Measurements from ENCODE around the gene CWC27.
"Not testable (repeated sequence)": the region's sequence is repeated elsewhere in the genome, so short reads cannot be mapped to it uniquely, and the experiment has no call there.

The CWC27 gene

DNA sequence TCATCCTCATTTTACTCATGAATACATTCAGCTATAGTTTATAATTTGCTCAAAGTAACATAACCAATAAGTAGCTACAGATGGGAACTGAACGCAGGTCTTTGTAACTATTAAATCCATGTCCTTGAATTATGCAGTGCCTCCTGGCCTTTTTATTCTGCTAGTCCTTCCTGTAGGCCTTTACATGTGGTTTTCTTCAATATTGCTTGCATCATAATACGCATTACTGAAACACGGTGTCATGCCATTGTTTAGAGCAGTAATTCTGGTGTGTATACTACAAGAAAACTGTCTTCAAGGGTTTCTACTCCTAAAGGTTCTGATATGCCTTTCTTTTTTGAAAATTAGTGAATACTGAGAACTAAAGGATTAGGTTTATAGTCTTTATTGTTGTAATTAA lies 20.7 kb downstream of the CWC27 start:
- Histone ChIP-seq H3K27ac (ENCODE audit: low read depth, low read length) (no peak overlapping the region), H3K36me3 (ENCODE audit: insufficient read depth, low read length) (peaks cover 74% of the 10 kb centered on the region), H3K4me3 (ENCODE audit: low read length) (no peak overlapping the region), H3K27me3 (ENCODE audit: insufficient read depth, low read length) (no peaks in the 10 kb centered on the region), H3K9me3 (ENCODE audit: insufficient read depth, low read depth, low read length) (no peaks in the 10 kb centered on the region), H3K4me1 (ENCODE audit: insufficient read depth, low read length) (no peaks in the 10 kb centered on the region), H3K9ac (ENCODE audit: low read depth, low read length) (no peak overlapping the region)
- 99% methylated on average over 3 of the region's 3 CpGs for WGBS

DNA sequence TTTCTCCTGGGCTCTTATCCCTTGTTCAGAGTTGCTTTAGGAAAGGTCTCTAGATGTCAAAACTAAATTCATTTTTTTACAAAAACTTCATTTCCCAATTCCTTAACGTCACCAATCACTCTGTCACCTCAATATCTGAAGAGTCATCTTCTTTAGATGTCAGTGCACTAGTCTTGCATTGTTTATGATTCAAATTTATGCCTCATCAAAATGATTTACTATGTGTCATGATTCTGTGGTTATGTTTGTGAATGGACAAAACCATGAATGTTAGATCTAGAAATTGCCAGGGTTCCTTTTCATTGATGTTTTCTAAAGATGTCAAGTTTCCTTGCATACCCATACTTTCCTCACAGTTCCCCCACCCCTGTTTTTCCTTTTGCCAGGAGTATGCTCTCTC lies 21.5 kb downstream of the CWC27 start:
- H3K27me3 ChIP-seq (ENCODE audit: insufficient read depth, low read length), result no peaks in the 10 kb centered on the region
- WGBS, result 100% methylated on average over 1 of the region's 1 CpG
- no peaks in the 10 kb centered on the region for H3K9me3 ChIP-seq (ENCODE audit: insufficient read depth, low read depth, low read length)
- H3K9ac ChIP-seq (ENCODE audit: low read depth, low read length), result no peak overlapping the region
- no peak overlapping the region for H3K27ac ChIP-seq (ENCODE audit: low read depth, low read length)
- H3K4me1 ChIP-seq (ENCODE audit: insufficient read depth, low read length), result no peaks in the 10 kb centered on the region
- no peak overlapping the region for H3K4me3 ChIP-seq (ENCODE audit: low read length)
- peaks cover 73% of the 10 kb centered on the region for H3K36me3 ChIP-seq (ENCODE audit: insufficient read depth, low read length)

DNA sequence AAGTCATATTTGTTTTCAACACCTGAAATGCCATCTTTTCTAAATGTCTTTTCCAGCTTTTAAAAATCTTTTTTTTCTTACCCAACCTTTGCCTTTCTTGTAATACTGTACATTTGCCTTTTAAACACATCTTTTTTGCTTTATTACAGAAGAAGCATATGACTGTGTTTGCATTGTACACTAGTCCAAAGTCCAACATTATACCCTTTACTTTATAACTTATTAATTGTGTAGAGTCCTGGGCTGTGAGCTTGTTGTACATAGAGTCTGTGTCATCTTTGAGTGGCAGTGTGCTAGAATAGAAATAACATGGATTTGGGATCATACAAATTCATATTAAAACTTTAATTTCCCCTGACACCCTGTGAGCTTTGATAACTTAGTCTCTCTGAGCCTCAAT lies 23.7 kb downstream of the CWC27 start:
- H3K27ac ChIP-seq (ENCODE audit: low read depth, low read length), result no peak overlapping the region
- H3K4me3 ChIP-seq (ENCODE audit: low read length), result no peak overlapping the region
- no peaks in the 10 kb centered on the region for H3K9me3 ChIP-seq (ENCODE audit: insufficient read depth, low read depth, low read length)
- no peaks in the 10 kb centered on the region for H3K27me3 ChIP-seq (ENCODE audit: insufficient read depth, low read length)
- H3K36me3 ChIP-seq (ENCODE audit: insufficient read depth, low read length), result peaks cover 56% of the 10 kb centered on the region
- peaks cover 5% of the 10 kb centered on the region for H3K4me1 ChIP-seq (ENCODE audit: insufficient read depth, low read length)
- no peak overlapping the region for H3K9ac ChIP-seq (ENCODE audit: low read depth, low read length)

DNA sequence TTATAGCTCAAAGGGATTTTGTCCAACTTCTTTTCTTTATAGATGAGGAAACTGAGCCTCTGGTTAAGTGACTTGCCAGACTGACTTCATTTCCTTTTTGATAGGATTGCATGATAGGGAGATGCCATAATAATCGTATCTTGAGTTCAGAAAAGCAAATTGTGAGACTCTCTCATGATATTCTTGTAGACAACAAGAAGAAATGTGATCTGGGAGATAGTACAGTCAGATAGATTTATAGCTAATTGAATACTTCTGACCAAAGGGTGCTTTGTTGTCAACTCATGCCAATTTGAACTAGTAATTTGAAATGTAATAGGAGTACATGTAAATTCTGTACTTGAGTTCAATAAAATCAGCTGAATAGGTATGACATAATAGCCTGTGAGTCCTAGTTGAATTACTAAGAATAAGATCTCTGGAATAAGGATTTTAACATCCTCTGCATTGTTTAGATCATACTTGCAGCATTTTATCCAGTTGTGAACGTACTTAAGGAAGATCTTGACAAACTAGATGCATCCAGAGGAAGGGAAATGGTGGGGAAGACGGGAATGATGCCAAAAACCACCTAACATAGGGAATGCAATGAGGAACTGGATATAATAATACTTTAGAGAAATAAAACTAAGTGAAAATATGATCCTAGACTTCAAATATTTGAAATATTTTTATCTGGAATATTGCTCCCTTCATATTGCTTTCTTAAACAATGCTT lies 25.5 kb downstream of the CWC27 start:
- Histone ChIP-seq H3K27ac (ENCODE audit: low read depth, low read length) (no peak overlapping the region), H3K27me3 (ENCODE audit: insufficient read depth, low read length) (no peaks in the 10 kb centered on the region), H3K9me3 (ENCODE audit: insufficient read depth, low read depth, low read length) (no peaks in the 10 kb centered on the region), H3K9ac (ENCODE audit: low read depth, low read length) (no peak overlapping the region), H3K4me1 (ENCODE audit: insufficient read depth, low read length) (peaks cover 9% of the 10 kb centered on the region), H3K4me3 (ENCODE audit: low read length) (no peak overlapping the region), H3K36me3 (ENCODE audit: insufficient read depth, low read length) (peaks cover 53% of the 10 kb centered on the region)
- 93% methylated on average over 3 of the region's 3 CpGs for WGBS

DNA sequence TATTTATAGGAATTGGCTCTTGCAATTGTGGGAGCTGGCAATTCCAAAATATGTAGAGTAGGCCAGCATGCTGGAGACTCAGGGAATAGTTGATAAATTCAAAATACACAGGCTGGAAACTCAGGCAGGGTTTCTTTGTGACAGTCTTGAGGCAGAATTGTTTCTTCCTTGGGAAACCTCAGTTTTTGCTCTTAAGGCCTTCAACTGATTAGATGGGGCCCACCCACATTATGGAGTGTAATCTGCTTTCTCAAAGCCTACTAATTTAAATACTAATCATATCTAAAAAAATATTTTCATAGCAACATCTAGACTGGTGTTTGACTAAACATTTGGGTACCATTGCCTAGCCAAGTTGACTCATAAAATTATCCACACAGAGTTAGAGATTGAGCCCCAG lies 27.6 kb downstream of the CWC27 start:
- no peaks in the 10 kb centered on the region for H3K27me3 ChIP-seq (ENCODE audit: insufficient read depth, low read length)
- no peak overlapping the region for H3K27ac ChIP-seq (ENCODE audit: low read depth, low read length)
- peaks cover 9% of the 10 kb centered on the region for H3K4me1 ChIP-seq (ENCODE audit: insufficient read depth, low read length)
- H3K4me3 ChIP-seq (ENCODE audit: low read length), result no peak overlapping the region
- peaks cover 48% of the 10 kb centered on the region for H3K36me3 ChIP-seq (ENCODE audit: insufficient read depth, low read length)
- no peaks in the 10 kb centered on the region for H3K9me3 ChIP-seq (ENCODE audit: insufficient read depth, low read depth, low read length)
- H3K9ac ChIP-seq (ENCODE audit: low read depth, low read length), result no peak overlapping the region

DNA sequence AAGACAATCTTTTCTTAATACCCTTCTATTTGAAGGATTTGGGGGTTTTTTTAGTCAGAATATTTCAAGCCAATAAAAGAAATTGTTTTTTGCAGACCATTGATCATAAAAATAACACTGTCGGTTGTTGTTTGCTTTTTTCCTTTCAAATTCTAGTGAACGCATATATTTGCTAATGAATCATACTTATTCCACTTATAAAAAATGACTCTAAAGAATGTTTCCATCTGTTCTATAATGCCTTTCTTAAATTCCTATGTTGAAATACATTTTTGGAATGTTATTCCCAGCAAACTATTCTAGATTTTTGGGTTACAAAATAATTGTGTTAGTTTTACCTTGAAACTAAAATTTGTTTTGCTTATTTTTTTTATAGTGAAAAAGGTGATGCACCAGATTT lies 32.2 kb downstream of the CWC27 start:
- 100% methylated on average over 2 of the region's 2 CpGs for WGBS

DNA sequence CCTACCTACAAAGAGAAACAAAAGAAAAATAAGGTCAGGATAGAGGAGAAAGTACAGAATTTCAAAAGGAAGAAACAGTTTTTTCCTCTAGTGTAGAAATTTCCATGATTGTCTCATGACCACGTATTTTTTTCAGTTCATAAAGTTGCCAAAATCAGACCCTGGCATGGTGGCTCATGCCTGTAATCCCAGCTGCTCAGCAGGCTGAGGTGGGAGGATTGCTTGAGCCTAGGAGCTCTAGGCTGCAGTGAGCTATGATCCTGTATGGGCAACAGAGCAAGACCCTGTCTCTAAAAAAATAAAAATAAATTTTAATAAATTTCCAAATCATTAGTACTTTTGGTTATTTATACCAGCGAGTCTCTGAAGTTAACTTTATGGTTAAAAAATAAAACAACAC lies 37.8 kb downstream of the CWC27 start:
- Histone ChIP-seq H3K4me3 (ENCODE audit: low read length) (no peak overlapping the region), H3K4me1 (ENCODE audit: insufficient read depth, low read length) (no peaks in the 10 kb centered on the region), H3K27ac (ENCODE audit: low read depth, low read length) (no peak overlapping the region), H3K36me3 (ENCODE audit: insufficient read depth, low read length) (peaks cover 52% of the 10 kb centered on the region), H3K9ac (ENCODE audit: low read depth, low read length) (no peak overlapping the region), H3K9me3 (ENCODE audit: insufficient read depth, low read depth, low read length) (no peaks in the 10 kb centered on the region), H3K27me3 (ENCODE audit: insufficient read depth, low read length) (no peaks in the 10 kb centered on the region)
- WGBS, result 90% methylated on average over 1 of the region's 2 CpGs

More for the DNA sequence above, 32.2 kb downstream of the CWC27 start:
- H3K36me3 ChIP-seq (ENCODE audit: insufficient read depth, low read length), result peaks cover 62% of the 10 kb centered on the region
- H3K27me3 ChIP-seq (ENCODE audit: insufficient read depth, low read length), result no peaks in the 10 kb centered on the region
- H3K4me1 ChIP-seq (ENCODE audit: insufficient read depth, low read length), result peaks cover 9% of the 10 kb centered on the region
- no peak overlapping the region for H3K9ac ChIP-seq (ENCODE audit: low read depth, low read length)
- H3K9me3 ChIP-seq (ENCODE audit: insufficient read depth, low read depth, low read length), result no peaks in the 10 kb centered on the region
- H3K4me3 ChIP-seq (ENCODE audit: low read length), result no peak overlapping the region
- H3K27ac ChIP-seq (ENCODE audit: low read depth, low read length), result no peak overlapping the region

DNA sequence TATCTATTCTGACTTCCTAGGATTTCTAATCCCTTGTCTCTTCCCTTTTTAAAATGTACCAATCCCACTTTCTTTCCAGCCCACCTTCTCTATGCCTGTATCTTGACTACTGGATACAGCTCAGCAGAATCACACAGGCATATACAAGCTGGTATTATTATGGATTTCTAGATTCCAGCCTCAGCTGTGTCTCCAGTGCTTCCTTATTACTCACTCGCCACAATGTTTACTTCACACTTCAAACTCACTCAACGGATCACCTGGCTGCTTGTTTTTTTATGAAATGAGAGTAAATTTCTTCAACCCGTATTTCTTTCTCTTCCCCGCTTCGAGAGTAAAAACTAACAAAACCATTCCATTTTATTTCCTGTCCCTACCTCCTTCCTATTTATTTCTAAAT lies 38.8 kb downstream of the CWC27 start:
- Histone ChIP-seq H3K27ac (ENCODE audit: low read depth, low read length) (no peak overlapping the region), H3K27me3 (ENCODE audit: insufficient read depth, low read length) (no peaks in the 10 kb centered on the region), H3K4me3 (ENCODE audit: low read length) (no peak overlapping the region), H3K4me1 (ENCODE audit: insufficient read depth, low read length) (no peaks in the 10 kb centered on the region), H3K9me3 (ENCODE audit: insufficient read depth, low read depth, low read length) (no peaks in the 10 kb centered on the region), H3K9ac (ENCODE audit: low read depth, low read length) (no peak overlapping the region), H3K36me3 (ENCODE audit: insufficient read depth, low read length) (peaks cover 42% of the 10 kb centered on the region)
- WGBS, result 92% methylated on average over 5 of the region's 5 CpGs

DNA sequence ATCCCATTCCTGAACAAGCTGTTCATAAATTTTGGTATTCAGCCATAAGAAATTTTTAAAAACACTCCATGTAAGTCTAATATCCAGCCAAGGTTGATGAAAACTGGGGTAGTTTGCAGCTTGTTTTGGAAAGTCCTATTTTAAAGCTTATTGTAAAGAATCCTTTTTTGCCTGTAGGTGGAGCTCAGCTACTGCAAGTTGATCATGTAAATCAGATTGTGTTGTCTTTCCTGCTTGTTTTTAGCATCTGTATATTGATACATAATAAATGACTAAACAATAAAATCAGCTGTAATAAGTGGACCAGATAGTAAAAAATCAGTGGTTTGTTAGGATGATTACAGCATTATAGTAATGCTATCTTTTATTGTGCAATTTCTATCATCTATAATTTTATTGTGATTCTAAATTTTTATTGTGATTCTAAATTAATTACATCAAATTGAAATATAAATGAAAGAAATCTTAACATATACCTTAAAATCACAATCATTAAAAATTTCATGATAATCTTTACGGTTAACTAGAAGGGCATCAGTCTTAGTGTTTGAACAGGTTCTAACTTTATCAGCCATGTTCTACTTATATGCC lies 42.4 kb downstream of the CWC27 start:
- Histone ChIP-seq H3K4me1 (ENCODE audit: insufficient read depth, low read length) (no peaks in the 10 kb centered on the region), H3K36me3 (ENCODE audit: insufficient read depth, low read length) (peaks cover 21% of the 10 kb centered on the region; the same call in 1 of the 2 replicates), H3K27me3 (ENCODE audit: insufficient read depth, low read length) (no peaks in the 10 kb centered on the region), H3K9ac (ENCODE audit: low read depth, low read length) (no peak overlapping the region), H3K9me3 (ENCODE audit: insufficient read depth, low read depth, low read length) (no peaks in the 10 kb centered on the region), H3K27ac (ENCODE audit: low read depth, low read length) (no peak overlapping the region), H3K4me3 (ENCODE audit: low read length) (no peak overlapping the region)
- 92% methylated on average over 1 of the region's 1 CpG for WGBS

DNA sequence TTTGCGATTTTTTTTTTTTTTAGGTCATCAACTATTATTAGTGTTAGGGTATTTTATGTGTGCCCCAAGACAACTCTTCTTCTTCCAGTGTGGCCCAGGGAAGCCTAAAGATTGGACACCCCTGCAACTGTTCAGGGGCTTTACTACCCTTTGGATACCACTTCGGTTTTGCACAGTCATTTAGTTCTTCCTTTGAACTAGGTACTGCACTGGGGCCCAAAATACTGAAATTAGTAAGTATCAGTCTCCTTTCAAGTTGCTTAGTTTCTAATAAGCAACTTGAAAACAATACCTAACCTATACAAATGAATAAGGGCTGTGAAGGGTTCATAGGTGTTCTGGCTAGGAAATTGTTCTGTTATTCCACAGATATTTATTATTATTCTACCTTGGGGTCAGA lies 45.3 kb downstream of the CWC27 start:
- Histone ChIP-seq H3K4me3 (ENCODE audit: low read length) (no peak overlapping the region), H3K27me3 (ENCODE audit: insufficient read depth, low read length) (no peaks in the 10 kb centered on the region), H3K27ac (ENCODE audit: low read depth, low read length) (no peak overlapping the region), H3K9me3 (ENCODE audit: insufficient read depth, low read depth, low read length) (no peaks in the 10 kb centered on the region), H3K36me3 (ENCODE audit: insufficient read depth, low read length) (peaks cover 9% of the 10 kb centered on the region; the same call in 1 of the 2 replicates), H3K9ac (ENCODE audit: low read depth, low read length) (no peak overlapping the region), H3K4me1 (ENCODE audit: insufficient read depth, low read length) (peaks cover 14% of the 10 kb centered on the region)
- 94% methylated on average over 1 of the region's 2 CpGs for WGBS

DNA sequence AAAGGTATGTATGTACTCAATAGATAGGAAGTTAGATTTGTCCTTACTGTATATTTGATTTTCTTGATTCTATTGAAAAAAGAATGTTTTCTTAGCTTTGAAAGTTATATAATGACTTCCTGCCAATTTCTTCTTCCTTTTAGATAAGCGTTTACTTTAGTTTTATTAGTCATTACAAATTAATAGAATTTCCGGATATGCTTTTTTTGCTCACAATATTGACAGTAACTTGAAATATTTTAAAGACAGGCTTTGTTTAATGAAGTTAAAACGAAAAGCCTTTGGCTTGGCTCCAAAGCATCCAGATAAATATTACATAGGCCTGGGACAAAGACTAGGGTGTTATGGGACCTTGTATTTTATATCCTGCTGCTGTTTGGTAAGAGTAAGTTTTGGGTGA lies 49.5 kb downstream of the CWC27 start:
- Histone ChIP-seq H3K27me3 (ENCODE audit: insufficient read depth, low read length) (no peaks in the 10 kb centered on the region), H3K9ac (ENCODE audit: low read depth, low read length) (no peak overlapping the region), H3K36me3 (ENCODE audit: insufficient read depth, low read length) (peaks cover 8% of the 10 kb centered on the region; the same call in 1 of the 2 replicates), H3K27ac (ENCODE audit: low read depth, low read length) (no peak overlapping the region), H3K9me3 (ENCODE audit: insufficient read depth, low read depth, low read length) (no peaks in the 10 kb centered on the region), H3K4me3 (ENCODE audit: low read length) (no peak overlapping the region), H3K4me1 (ENCODE audit: insufficient read depth, low read length) (peaks cover 14% of the 10 kb centered on the region)
- 100% methylated on average over 1 of the region's 3 CpGs for WGBS

DNA sequence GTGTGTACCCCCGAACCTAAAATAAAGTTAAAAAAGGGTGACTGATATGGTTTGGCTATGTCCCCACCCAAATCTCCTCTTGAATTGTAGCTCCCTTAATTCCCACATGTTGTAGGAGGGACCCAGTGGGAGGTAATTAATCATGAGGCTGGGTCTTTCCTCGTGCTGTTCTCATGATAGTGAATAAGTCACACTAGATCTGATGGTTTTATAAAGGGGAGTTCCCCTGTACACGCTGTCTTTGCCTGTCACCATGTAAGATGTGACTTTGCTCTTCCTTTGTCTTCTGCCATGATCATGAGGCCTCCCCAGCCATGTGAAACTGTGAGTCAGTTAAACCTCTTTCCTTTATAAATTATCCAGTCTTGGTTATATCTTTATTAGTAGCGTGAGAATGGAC lies 50.6 kb downstream of the CWC27 start:
- H3K36me3 ChIP-seq (ENCODE audit: insufficient read depth, low read length); H3K9me3 ChIP-seq (ENCODE audit: insufficient read depth, low read depth, low read length); H3K27me3 ChIP-seq (ENCODE audit: insufficient read depth, low read length); H3K9ac ChIP-seq (ENCODE audit: low read depth, low read length); H3K4me3 ChIP-seq (ENCODE audit: low read length); H3K27ac ChIP-seq (ENCODE audit: low read depth, low read length): not testable (repeated sequence)
- 92% methylated on average over 3 of the region's 4 CpGs for WGBS
- peaks cover 14% of the 10 kb centered on the region for H3K4me1 ChIP-seq (ENCODE audit: insufficient read depth, low read length)

Measured in HUES64 (cell line).